ENCODE results near the gene SYPL1.

DNA sequence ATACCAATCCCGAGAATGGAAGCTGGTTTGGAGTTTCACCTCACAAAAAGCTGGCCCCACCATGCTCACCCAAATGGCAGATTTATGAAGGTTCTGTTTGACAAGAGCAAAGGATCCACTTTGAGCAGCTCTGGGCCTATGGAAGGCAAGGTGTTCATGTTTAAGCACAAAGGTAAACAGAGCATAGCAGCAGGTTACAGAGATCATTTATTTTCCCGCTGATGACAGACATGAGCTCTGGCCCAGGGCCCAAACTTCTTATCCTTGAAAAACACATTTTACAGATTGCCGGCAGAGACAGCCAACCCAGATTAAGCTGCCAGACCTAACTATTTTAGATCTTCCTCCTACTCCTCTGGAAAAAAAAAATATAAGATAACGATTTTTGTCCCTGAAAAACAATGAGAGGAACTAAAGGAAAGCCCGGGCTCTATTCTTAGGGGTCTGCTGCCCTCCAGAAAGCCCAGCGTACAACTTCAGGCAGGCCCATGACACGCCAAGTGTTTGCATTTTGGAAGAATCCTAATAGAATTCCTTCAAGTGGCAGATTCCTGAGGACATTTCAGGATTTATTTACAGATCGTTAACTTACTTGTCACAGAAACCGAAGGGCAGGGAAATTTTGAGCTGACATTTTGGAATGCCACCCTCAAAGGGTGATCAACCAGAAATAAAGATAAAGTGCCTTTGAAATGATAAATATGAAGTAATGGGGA lies 40.0 kb downstream of the SYPL1 start:
- TF ChIP-seq CTCF (IDR thresholded peaks at IDR 0.05; ENCODE audit: insufficient read depth, low read length) (no peak), SPI1 (IDR thresholded peaks at IDR 0.05; ENCODE audit: borderline replicate concordance, low read depth) (no peak), POLR2AphosphoS5 (IDR thresholded peaks at IDR 0.05; ENCODE audit: low read depth) (no peak), GABPA (IDR thresholded peaks at IDR 0.05; ENCODE audit: low read depth) (no peak)

All from HL-60 (cell line).